GM18508 (cell line): ENCODE data around the gene SYT9.

ENCODE experiments used
- ATAC-seq: cut with Tn5 transposase; IDR thresholded peaks from one replicate; pipeline ENCODE4 v1.9.1; 2021; ENCODE audit warnings: moderate number of reproducible peaks; ENCODE audit not compliant: insufficient read depth, unreplicated experiment

Gene SYT9

DNA sequence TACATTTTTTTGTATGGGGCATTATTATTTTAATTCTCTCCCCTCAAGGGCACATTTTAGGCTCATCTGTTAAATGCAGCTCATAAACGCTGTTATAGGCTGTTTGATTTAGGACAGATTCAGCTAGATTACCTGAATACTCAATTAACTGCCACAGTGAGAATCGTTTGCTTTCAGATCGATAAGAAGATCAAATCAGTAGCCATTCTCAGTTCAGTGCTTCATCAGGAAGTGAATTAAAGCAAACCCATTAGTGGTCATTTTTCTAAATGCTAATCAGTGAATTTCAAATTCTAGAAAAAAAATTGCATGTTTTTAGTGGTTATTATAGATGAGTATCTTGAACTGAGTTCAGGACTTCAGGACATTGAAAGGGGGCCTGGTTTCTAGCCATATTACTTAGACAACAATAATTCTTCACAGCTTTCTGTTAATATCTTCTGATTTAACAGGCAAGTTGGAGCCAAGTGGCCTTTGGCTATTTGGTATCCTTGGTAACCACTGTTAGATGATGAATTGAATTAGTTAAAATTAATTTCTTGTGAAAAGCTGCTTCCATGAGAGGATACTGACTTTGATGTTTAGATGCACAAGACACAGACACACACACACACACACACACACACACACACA is 18.6 kb downstream of the SYT9 start:
- ATAC-seq = no peak

DNA sequence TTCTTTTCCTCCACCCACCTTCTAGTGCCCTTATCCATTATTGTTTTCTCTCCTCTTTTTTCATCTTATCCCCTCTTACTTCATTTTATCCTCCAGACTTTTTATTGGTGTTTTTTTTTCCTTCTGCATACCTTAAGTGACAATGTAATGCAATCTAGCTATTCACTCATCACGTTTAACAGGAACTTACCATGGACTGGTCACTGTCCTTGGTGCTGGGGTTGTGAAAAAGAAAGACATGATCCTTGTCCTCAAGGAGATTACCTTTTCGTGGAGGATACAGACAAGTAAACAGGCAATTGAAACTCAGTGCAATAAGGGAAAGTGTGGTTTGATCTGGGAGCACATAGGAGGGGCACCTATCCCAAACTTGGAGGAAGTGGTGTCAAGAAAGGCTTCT is 20.7 kb downstream of the SYT9 start:
- ATAC-seq = no peak

DNA sequence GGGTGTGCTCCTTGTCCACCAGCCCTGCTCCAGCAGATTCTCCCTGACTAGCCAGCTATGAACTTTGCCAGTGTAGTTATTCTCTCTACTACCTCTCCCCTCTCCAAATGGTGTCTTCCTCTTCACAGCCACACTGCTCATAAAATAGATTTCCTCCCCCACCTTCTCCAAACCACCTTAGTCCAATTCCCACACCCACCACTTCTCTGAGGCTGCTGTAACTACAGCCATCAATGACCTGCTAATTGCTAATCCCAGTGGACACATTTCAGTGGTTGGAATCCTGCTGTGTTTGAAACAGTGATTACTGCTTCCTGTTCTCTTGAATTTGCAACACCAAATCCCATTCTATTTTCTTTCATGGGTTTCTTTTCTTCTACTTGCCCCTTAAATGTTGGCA is 23.4 kb downstream of the SYT9 start:
- ATAC-seq = no peak

DNA sequence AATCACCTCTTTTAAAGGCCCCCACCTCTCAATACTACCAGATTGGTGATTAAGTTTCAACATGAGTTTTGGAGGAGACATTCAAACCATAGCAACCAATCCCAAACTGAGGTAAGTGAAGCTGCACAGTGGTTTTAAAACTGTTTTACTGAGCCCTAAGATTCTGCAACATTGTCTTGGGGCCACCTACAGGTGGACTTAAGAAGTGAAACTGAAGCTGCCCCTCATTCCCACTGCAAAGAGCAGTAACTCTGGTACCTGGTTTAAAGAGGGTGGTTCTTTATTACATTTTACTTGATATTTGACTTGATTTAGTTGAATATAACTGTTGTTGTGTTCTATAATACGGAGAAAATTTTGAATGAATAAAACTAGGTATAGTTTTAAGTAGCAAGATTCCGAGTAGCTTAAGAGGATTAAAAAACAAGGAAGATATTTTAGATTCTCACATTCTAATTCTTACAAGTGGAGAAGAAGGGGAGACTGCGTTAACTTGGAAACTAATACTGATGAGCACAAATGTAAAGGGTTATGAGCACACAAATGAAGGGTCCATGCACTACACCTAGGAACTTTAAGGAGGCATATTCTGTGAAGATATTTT is 26.7 kb downstream of the SYT9 start:
- no peak for ATAC-seq

DNA sequence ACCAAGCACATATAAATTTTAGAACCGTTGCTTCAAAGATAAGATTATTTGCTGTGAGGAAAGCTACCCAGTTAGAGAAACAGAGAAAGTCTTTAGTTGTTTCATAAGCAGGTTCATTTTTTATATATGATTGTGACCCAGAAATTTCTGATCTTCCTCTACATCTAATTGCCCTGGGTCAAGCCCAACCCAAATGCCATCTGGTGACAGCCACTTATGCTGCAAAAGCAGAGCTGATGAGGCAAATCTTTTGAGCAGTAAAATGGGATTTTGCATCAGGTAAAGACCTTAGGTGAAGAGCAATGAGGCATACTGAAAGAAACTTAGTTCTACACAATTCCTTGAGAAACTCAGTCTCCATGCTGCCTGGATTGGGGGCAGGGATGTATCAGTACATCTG is 28.0 kb downstream of the SYT9 start:
- ATAC-seq = no peak

DNA sequence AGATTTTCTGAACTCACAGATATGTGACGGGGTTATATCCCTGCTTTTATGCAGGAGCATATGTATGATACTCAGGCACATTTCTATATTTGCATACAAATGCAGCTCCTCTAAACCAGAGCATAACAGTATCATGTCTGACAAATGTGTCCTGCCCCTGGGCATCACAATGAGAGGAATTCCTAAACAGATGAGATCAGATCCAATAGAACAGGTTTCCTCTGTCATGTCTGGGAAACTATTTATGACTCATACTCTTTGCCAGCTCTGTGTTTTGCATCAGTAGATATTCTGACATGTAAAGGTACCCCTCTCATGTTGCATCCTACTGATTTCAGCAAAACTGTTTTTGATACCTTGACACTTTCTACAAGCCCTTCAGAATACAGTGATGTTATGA is 29.4 kb downstream of the SYT9 start:
- ATAC-seq = no peak

DNA sequence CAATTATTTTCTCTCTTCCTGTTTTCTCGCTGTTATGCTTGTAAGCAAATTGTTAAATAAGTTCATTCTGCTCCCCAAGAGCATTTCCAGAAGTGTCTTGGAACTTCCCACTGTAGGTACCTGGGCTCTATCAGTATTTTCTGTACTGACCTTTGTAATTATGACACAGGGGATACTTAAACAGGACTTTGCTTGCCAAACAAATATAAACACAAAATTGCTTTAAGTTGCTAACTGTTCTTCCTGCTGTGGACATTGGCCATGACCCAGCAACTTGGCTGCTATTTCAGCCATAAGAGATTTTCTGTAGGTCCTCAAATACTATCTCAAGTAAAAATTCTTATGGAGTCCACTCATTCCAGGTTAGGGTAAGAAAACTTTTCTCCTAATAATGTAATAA is 30.1 kb downstream of the SYT9 start:
- no peak for ATAC-seq

DNA sequence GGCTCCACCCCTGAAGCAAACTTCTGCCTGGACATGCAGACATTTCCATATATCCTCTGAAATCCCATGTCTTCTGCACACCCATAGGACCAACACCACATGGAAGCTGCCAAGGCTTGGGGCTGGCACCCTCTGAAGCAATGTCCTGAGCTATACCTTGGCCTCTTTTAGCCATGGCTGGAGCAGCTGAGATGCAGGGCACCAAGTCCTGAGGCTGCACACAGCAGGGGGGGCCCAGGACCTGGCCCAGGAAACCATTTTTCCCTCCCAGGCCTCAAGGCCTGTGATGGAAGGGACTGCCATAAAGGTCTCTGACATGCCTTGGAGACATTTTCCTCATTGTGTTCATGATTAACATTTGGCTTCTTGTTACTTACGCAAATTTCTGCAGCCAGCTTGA is 34.5 kb downstream of the SYT9 start:
- no peak for ATAC-seq

DNA sequence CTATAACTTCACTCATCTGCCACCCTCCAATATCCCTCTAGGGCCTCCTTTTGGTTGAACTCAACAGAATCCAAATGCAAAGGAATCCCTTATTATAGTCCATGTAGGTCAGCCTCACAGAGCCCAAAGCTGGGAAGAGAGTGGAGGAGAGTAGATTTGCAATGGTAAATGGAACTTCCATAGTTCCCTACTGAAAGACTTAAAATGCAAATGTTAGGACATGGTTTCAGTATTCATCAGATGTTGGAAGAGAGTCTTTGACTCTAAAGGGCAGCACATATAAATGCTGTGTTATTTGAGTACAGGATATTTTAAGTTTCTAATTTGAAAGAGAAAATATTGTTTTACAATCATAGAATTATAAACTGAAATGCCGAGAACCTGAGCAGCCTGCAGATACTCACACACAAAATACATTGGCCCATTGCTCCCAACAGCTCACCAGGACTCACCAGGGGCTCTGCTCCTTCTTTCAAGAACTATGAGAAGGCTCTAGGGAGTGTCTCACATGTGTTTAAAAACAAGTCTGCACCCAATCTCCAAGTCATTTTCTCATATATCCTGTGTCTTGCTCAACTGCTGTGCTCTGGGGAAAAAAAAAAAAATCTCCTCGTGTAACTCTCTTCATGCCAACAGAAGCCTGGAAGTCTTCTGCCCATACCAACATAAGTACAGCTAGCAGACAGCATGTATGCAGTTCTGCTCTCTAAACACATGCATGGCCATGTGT is 39.6 kb downstream of the SYT9 start:
- no peak for ATAC-seq

DNA sequence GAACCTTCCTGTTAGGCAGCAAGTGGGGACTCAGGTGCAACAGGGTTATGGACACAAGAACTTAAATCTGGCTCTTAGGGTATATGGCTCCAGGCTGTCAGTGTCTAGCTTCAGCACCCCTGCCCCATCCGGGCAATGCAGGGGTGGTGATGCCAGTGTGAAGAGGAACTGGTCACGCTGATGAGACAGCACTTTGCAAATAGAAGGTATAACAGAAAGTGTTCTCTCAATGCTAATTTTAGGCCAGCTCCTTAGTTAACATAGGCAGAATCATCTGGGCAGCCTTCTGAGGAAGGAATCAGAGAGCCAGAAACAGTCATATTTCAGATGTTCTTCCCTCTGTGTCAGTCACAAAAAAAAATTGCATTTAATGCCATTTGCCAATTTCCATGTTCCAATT is 41.2 kb downstream of the SYT9 start:
- no peak for ATAC-seq

DNA sequence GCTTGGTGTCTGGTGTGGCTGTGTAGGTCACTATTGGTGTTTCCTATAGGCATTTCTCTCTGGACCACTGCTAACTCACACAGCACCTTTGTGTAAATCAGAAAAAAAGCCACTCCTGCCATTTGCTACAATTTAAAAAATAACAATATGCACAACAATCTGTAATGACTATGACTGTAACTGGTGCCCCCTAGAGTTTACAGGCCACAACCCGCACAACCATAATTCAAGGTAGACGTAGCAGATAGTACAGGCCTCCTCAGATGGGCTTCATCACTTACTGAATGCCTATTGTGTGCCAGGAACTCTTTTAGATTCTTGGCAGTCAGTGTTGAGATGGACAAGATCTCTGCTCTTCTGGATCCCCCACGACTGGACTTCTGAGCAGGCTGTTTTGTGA is 47.7 kb downstream of the SYT9 start:
- no peak for ATAC-seq

DNA sequence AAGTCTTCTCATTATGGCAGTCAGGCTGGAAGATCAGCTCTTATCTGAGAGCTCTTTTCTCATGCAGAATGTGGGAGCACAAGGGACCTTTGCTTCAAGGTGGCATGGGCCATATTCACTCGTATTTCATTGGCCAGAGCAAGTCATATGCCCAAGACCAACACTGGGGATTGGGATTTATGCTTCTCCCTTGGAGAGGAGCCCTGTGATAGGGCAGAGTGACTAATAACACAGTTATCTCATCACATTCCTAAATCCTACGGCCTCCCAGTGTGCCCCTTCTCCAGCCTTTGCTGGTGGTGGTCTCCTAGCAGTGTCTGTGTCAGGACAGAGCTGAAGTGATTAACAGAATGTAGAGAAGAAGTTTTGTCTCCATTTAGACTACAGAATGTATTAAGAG is 48.6 kb downstream of the SYT9 start:
- no peak for ATAC-seq

DNA sequence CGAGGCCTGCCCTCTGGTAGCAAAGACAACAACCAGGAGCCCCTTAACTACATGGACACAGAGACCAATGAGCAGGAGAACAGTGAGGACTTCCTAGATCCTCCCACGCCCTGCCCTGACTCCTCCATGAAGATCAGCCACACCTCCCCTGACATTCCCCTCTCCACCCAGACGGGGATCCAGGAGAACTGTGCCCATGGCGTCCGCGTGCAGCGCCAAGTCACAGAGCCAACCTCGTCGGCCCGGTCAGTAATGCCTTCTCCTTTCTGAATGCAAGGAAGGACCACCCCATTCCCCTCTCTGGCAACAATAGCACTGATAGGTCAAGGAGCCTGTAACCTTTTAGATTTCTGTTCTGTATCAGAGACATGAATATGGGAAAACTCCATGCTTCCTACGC is 51.4 kb downstream of the SYT9 start:
- no peak for ATAC-seq

DNA sequence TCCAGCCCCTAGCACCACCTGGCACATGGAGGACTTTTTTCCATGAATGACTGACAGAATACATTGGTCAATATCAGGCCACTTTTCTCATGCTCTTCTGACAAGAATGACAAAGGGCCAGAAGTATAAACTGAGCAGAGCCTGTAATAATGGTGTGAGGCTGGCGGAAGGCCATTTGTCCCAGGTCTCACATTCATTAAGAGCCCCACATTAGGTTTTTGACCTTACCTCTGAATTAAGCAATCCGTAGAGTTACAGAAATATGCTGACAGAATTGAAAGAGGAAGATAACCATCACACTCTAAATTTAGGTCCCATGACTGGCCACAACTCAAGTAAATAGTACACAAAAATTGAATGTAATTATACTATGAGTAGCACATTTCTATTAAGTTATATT is 55.2 kb downstream of the SYT9 start:
- no peak for ATAC-seq

DNA sequence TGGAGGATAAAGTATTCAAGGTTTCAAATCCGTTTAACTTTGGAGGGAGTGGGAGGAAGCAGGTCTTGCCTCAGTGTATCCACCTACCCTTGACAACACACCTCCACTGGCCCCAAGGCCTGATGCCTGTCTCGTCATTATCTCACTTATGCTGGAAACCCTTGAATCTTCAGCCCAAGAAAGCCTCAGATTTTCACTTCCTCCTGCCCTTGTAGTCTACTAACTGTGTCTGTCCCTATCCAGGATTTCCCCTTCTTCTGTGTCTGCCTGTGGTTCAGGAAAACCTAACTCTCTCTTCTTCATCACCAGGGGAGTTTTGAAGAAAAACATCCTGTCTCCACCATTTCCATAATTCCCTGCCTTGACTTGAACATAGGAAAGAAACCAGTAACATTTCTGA is 56.1 kb downstream of the SYT9 start:
- ATAC-seq = no peak

DNA sequence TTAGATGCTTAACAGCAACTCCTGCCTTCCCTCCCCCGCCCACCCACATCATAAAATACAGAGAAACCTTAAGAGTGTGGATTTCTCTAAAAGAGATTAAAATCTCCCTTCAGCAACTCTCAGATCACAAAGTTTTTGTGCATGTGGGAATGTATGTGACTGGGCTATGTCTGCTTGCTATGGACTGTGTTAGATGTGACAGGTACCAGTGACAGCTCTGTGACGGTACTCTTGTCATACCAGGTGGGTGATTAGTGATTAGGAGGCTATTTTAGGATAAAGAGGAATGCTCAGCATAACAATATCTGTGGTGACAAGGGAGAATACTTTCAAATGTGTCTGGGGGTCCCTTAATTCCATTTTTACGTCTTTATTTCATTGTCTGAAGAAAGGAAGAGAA is 60.2 kb downstream of the SYT9 start:
- ATAC-seq = no peak

DNA sequence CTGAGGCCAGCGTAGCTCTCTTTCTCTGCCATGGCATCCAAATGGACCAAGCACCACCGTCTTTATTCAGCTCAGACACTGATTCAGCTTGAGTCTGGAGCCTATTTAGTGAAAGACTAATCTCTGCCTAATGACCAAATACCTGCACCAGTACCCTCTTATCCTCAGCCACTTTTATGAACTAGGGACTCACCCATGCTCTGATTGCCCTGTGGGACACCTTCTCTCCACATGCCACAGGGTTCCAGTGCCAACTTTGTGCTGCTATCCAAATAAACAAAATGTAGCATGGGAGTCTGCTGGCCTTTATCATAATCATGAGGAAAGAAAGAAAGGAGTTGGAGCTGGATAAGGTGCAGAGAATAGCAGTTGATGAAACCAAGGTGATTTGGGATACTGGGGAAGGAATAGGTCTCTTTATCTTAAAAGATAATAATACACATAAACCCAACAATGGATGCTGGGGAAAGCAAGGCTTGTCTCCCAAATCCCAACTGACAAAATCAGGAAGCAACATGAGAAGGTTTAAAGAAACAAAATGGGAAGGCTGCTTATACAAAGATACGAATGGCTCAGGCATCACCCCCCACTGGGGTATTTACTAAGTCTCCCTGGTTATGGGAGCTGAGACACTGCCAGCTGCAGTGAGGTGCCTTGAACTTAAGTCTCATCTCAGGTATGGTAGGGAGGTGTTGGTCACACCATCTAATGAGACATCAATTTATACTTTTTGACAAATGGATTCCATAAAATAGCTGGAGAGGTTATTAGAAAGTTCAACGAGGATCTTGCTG is 63.3 kb downstream of the SYT9 start:
- no peak for ATAC-seq

DNA sequence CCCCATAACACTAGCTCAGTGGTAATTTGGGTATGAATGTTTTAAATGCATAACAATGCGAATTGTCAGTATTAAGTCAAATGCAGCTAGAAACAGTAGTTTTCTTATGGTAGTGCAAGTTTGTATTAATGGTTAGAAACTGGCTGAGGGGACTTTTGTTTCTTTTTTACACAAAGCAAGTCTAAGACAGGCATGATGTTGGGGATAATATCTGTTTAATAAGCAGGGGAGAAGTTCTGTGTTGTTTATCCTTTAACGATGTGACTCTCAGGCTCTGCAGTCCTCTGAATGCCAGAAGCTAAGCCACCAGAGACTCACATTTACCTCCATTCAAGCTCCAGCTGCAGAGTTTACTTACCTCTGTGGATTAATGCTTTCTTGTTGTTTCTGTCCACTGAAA is 67.8 kb downstream of the SYT9 start:
- no peak for ATAC-seq

DNA sequence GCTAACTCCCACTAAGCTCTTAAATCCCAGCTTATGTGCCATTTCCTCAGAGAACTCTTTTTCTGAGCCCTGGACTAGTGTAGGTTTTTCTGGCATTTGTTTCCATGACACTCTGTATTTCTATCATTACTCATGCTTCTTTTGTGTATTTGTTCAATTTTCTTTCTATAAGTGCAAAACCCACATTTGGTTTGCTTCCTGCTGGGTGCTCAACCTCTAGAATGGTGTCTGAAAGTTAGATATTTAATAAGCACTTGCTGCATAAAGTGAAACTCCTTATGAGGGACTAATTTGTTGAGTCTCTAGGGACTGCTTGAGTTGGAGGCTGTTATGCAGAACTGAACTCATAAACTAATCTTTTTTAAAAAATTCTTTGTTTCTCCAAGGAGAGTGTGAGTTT is 68.6 kb downstream of the SYT9 start:
- ATAC-seq = no peak

DNA sequence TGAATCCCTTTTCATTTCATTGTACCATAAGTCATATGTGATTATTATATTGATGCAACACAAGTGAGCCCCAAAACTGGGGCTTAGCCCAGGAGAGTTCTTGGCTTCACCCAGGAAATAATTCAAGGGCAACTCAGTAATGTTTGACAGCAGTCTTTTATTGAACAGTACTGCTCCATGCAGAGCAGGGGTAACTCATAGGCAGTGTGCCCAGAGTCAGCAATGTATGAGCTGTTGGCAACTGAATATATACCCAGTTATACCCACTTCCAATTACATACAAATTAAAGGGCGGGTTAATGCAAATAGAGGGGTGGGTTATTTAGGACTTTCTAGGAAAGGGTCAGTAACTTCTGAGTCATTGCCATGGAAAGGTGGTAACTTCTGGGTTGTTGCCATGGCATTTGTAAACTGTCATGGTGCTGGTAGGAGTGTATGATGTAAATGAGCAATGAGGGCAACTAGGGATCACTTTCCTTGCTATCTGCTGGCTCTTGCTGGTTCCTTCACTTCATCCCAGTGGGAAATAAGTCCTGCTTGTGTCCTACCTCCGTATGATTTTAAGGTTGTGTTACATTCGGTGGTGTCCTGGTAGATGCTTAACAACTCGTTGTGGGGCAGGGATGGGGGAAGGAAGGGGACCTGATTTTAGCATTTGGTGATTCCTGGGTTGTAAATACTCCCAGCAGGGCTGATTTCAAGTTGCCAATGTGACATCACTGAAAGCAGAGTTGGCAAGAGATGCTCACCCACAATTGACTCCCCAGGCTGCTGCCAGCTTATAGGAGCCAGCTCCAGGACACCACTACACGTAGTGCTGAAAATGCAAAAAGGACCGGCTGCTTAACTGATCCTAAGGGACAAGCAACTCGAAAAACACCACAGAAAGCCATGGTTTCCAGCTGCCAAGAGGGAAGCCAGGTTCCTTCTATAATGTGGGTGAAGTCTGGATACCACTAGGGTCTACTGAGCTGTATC is 70.1 kb downstream of the SYT9 start:
- ATAC-seq = no peak
